HepG2 (cell line): ENCODE results near the gene TRPV5. TPM values are rescaled to one million over a fixed set of nuclear protein-coding genes. Genes with fewer than 3 reads are reported as not detected.

Experiments
- ATAC-seq: fragments of 200-7000 bp; cut with Tn5 transposase; 3 replicates; pipeline ENCODE4 v1.9.1; 2020; ENCODE audit warnings: mild to moderate bottlenecking, moderate library complexity
- BruUV-seq: library from RNA; stranded (reverse); fragments of 400-500 nt; replicated peaks from 2 replicates; lab custom pipeline; 2021; lab: Mats Ljungman, UMichigan
- CTCF ChIA-PET: fragments of 300-600 bp; formaldehyde crosslinking; extraction: SDS; loops from one replicate; lab custom pipeline; 2021; ENCODE audit warnings: low total read pairs, inconsistent platforms, low intra/inter-chr PET ratio; lab: Yijun Ruan, JAX
- POLR2A ChIA-PET: fragments of 350-600 bp; sonication (Branson Sonifier 250); formaldehyde crosslinking; loops from one replicate; lab custom pipeline; 2020; ENCODE audit warnings: antibody characterized with exemption, inconsistent platforms; lab: Yijun Ruan, JAX
- DNase-seq: peaks from one replicate; pipeline ENCODE4 v3.0.0-alpha.2; 2015; ENCODE audit warnings: low spot score
- FAIRE-seq: peaks from 3 replicates; lab custom pipeline; 2011; peaks lifted over from hg19 to GRCh38; lab: Jason Lieb, UNC
- H2AFZ ChIP-seq: one replicate; pipeline ENCODE4 v1.6.1; 2011; ENCODE audit warnings: low read length, inconsistent platforms
- H3K27ac ChIP-seq: fragments of 300-600 bp; 3 replicates; pipeline ENCODE4 v1.8.0; 2011; ENCODE audit warnings: mixed run types, mild to moderate bottlenecking, mixed read lengths, low read length, inconsistent platforms; ENCODE audit not compliant: insufficient read depth; ENCODE audit errors: extremely low read length
- H3K27me3 ChIP-seq, 2 experiments: fragments of 200-600 bp in 1 of 2; 2 replicates in 1 of 2; 3 replicates in 1 of 2; pipeline versions ENCODE4 v1.6.0 to v1.8.0; 2011; ENCODE audit warnings: low read length in 2 of 2, mild to moderate bottlenecking in 2 of 2, moderate library complexity in 2 of 2, inconsistent platforms in 1 of 2; ENCODE audit not compliant: insufficient read depth in 2 of 2, control insufficient read depth in 1 of 2
- H3K36me3 ChIP-seq, 2 experiments: fragments of 200-600 bp in 1 of 2; replicated peaks in 1 of 2; 2 replicates in 1 of 2; 3 replicates in 1 of 2; pipeline versions ENCODE4 v1.5.1 to v1.8.0; 2011; ENCODE audit warnings: low read length in 2 of 2, inconsistent platforms in 1 of 2; ENCODE audit not compliant: insufficient read depth in 2 of 2, control insufficient read depth in 1 of 2
- H3K4me1 ChIP-seq: 2 replicates; pipeline ENCODE4 v1.5.1; 2012; ENCODE audit warnings: low read length, inconsistent platforms; ENCODE audit not compliant: insufficient read depth
- H3K4me2 ChIP-seq: 2 replicates; pipeline ENCODE4 v1.6.0; 2011; ENCODE audit warnings: low read depth, low read length, inconsistent platforms
- H3K4me3 ChIP-seq, 3 experiments: fragments of 200-600 bp in 1 of 3; sonication (generic), shearing (Covaris generic) in 1 of 3; replicated peaks in 1 of 3; 2 replicates each; pipeline ENCODE4 v1.5.1; 2011 to 2016; ENCODE audit warnings: low read length in 3 of 3, inconsistent platforms in 2 of 3, low read depth in 2 of 3, mild to moderate bottlenecking in 2 of 3, control low read depth in 1 of 3, mixed read lengths in 1 of 3; ENCODE audit not compliant: insufficient read depth in 1 of 3
- H3K79me2 ChIP-seq: one replicate; pipeline ENCODE4 v1.6.1; 2011; ENCODE audit warnings: low read length, inconsistent platforms; ENCODE audit not compliant: insufficient read depth
- H3K9ac ChIP-seq: 2 replicates; pipeline ENCODE4 v1.6.0; 2011; ENCODE audit warnings: mild to moderate bottlenecking, low read depth, low read length, inconsistent platforms; ENCODE audit not compliant: insufficient read depth
- H3K9me3 ChIP-seq: 2 replicates; pipeline ENCODE4 v1.5.1; 2012; ENCODE audit warnings: mild to moderate bottlenecking, low read length
- H4K20me1 ChIP-seq: 2 replicates; pipeline ENCODE4 v1.6.0; 2011; ENCODE audit warnings: inconsistent platforms, mild to moderate bottlenecking, low read length, moderate library complexity; ENCODE audit not compliant: insufficient read depth
- ZBTB1 ChIP-seq: sonication (generic); formaldehyde crosslinking; IDR thresholded peaks from 2 replicates; pipeline ENCODE4 v1.4.0; 2020; ENCODE audit warnings: missing genetic modification reagents, borderline replicate concordance
- WGBS: methylation state at CpG from one replicate; pipeline ENCODE4 v1.1.6; 2017; ENCODE audit warnings: low lambda C conversion rate; 5-methylcytosine and 5-hydroxymethylcytosine counted together
- in situ Hi-C: cut with HindIII; loops from 2 replicates; pipeline ENCODE4 v1.10.0; 2017; ENCODE audit warnings: low pct_unique_long_range_greater_than_20kb; ENCODE audit not compliant: extremely low pct_ligation_motif_present
- intact Hi-C: fragments of 100-400 bp; cut with micrococcal nuclease; formaldehyde crosslinking; loops from one replicate; pipeline ENCODE4 v1.10.0; 2022; ENCODE audit not compliant: unreplicated experiment
- polyA plus RNA-seq, 8 experiments: library from polyadenylated mRNA; depleted of rRNA in 3 of 8; stranded (reverse) in 7 of 8; unstranded in 1 of 8; fragments of >200 nt; fragmentation: Illumina TruSeq in 4 of 8; extraction: Trizol in 4 of 8; gene quantifications; 2 replicates each; pipeline versions ENCODE4 v1.2.1 to v1.2.3, GENCODE V29; 2011 to 2016; ENCODE audit warnings: low read depth in 4 of 8, missing spikeins in 1 of 8, mixed read lengths in 1 of 8; ENCODE audit not compliant: insufficient read depth in 1 of 8
- total RNA-seq, 5 experiments: library from RNA; depleted of rRNA; stranded (reverse); fragments of >200 nt; fragmentation: Illumina TruSeq; extraction: Trizol; gene quantifications; 2 replicates each; pipeline ENCODE4 v1.2.3, GENCODE V29; 2016; ENCODE audit warnings: low read depth in 1 of 5
- TF ChIP-seq, protein P1 (sequence below): sonication (generic); formaldehyde crosslinking; IDR thresholded peaks from 2 replicates; pipeline ENCODE4 v1.5.1; 2020; ENCODE audit warnings: missing genetic modification reagents, mild to moderate bottlenecking, borderline replicate concordance
- TF ChIP-seq, protein P2 (sequence below): sonication (generic); formaldehyde crosslinking; IDR thresholded peaks from 2 replicates; pipeline ENCODE4 v1.5.1; 2020; ENCODE audit warnings: missing genetic modification reagents, mild to moderate bottlenecking, borderline replicate concordance
- TF ChIP-seq, protein P3 (sequence below): sonication (generic); formaldehyde crosslinking; IDR thresholded peaks from 2 replicates; pipeline ENCODE4 v1.8.0; 2022; ENCODE audit warnings: mild to moderate bottlenecking, missing genetic modification reagents, moderate library complexity

The TRPV5 gene
- total and polyA plus RNA-seq, 2 of the 13 experiments (the other 11 are each of a cell fraction or from before 2014, with no cell fraction given) = not detected

- Histone ChIP-seq H3K4me1 (no peaks in the 10 kb centered on the region), H2AFZ (no peak overlapping the region), H3K9ac (no peak overlapping the region), H3K27me3 (peaks cover 3 to 16% of the 10 kb centered on the region in 2 experiments; a peak in 2 of 5 replicates), H3K36me3 (no peaks in the 10 kb centered on the region), H3K27ac (no peak overlapping the region), H3K9me3 (no peaks in the 10 kb centered on the region), H3K79me2 (no peaks in the 10 kb centered on the region), H4K20me1 (no peaks in the 10 kb centered on the region)
- ChIA-PET POLR2A (no interaction called here), CTCF (no interaction called here)
- DNase-seq = no peak
- ATAC-seq = no peak
- no peak for FAIRE-seq
- no TSS peak for BruUV-seq
- TF ChIP-seq, protein P1, sequence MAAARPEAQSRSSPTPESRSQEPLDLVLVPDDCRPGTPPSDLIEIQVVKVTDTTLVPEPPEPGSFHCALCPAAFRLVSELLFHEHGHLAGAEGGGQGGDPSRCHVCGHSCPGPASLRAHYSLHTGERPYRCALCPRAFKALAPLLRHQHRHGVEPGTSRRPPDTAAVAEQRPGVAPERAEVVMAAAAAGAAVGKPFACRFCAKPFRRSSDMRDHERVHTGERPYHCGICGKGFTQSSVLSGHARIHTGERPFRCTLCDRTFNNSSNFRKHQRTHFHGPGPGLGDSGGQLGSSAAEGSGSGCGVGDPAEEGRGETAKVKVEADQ = no peak
- TF ChIP-seq, protein P2, sequence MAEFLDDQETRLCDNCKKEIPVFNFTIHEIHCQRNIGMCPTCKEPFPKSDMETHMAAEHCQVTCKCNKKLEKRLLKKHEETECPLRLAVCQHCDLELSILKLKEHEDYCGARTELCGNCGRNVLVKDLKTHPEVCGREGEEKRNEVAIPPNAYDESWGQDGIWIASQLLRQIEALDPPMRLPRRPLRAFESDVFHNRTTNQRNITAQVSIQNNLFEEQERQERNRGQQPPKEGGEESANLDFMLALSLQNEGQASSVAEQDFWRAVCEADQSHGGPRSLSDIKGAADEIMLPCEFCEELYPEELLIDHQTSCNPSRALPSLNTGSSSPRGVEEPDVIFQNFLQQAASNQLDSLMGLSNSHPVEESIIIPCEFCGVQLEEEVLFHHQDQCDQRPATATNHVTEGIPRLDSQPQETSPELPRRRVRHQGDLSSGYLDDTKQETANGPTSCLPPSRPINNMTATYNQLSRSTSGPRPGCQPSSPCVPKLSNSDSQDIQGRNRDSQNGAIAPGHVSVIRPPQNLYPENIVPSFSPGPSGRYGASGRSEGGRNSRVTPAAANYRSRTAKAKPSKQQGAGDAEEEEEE (CRISPR knock-in tag) = no peak
- TF ChIP-seq, protein P3, sequence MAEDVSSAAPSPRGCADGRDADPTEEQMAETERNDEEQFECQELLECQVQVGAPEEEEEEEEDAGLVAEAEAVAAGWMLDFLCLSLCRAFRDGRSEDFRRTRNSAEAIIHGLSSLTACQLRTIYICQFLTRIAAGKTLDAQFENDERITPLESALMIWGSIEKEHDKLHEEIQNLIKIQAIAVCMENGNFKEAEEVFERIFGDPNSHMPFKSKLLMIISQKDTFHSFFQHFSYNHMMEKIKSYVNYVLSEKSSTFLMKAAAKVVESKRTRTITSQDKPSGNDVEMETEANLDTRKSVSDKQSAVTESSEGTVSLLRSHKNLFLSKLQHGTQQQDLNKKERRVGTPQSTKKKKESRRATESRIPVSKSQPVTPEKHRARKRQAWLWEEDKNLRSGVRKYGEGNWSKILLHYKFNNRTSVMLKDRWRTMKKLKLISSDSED (CRISPR knock-in tag) = no peak
- TF ChIP-seq ZBTB1 (CRISPR knock-in tag) = no peak
- TF ChIP-seq, all 625 proteins: peak for 0
- in situ Hi-C loops (no loop called here), intact Hi-C loops (no loop called here)
- 21% methylated on average over 4 of the region's 4 CpGs for WGBS
- Histone ChIP-seq H3K4me3 (no peak overlapping the region), H3K4me2 (no peak overlapping the region)
These were observed 5.1 kb upstream of the TRPV5 start for GRCh38 chr7:142938611-142939010.
